GM21526 (cell line): ENCODE measurements around the gene FAM151B.
A peak's percentile ranks its signal among the peaks of the same experiment; 100 is the strongest.

Experiments used
- ATAC-seq: cut with Tn5 transposase; IDR thresholded peaks from one replicate; pipeline ENCODE4 v1.9.1; 2021; ENCODE audit warnings: moderate library complexity; ENCODE audit not compliant: unreplicated experiment, low FRiP score

Gene FAM151B

DNA sequence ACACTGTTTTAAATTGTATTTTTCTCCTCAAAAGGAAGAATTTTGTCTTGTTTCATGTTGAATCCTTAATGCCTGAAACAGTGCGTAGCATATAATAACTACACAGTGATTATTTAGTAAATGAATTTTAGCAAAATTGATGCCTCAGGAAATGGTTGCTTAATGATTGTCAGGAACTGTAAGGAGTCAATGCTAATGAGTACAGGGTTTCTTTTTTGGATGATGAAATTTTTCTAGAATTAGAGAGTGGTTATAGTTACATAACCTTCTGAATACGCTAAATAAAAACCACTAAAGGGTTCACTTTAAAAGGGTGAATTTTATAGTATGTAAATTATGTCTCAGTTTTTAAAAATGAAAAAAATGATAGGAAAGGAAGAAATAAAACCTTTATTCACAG is 14.9 kb downstream of the FAM151B start:
- ATAC-seq, result no peak

- ATAC-seq, result no peak
Measured at GRCh38 chr5:80503641-80504040, 15.7 kb downstream of the FAM151B start.

GRCh38 chr5:80504833-80505232 is 16.9 kb downstream of the FAM151B start:
- no peak for ATAC-seq

DNA sequence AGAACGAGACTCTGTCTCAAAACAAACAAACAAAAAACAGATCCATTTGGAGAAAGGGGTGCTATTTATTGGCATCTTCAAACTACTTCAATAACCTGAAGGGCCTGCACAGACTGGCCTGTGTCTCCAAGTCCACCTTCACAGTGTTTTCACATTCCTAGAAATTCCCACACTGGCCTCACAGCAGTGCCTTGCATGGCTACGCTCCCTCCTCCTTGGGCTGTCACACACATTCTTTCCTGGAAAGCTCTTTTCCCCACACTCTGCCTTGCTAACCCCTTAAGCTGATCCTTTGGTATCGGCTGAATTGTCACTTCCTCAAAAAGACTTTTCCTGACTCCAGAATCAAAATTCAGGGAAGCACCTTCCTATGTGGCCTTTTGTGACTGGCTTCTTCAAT is 19.8 kb downstream of the FAM151B start:
- ATAC-seq, result no peak

DNA sequence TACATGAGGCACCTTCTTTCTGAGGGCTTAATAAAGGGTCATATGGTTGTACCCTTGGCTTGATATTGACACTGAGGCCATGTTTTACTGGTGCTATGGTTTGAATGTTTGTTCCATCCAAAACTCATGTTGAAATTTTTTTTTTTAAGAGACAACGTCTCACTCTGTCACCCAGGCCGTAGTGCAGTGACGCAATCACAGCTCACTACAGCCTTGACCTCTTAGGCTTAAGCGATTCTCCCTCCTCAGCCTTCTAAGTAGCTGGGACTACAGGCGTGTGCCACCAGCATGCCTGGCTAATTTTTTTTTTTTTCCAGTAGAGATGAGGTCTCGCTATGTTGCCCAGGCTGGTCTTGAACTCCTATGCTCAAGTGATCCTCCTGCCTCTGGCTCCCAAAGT is 20.9 kb downstream of the FAM151B start:
- no peak for ATAC-seq

DNA sequence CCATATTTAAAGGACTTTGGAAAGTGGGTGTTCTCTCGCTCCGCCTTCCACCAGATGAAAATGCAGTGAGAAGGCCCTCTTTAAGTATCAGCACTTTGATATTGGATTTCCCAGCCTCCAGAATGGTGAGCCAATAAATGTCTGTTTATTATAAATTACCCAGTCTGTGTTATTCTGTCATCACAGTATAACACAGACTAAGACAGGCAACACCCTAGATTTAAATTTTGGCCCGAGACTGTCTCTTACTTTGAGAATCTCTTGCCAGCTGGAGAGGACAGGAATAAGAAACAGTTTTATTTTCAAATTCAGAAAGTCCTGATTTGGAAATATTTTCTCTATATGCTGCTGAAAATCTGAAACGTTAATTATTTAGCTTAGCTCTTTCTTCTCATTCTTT is 21.5 kb downstream of the FAM151B start:
- no peak for ATAC-seq

GRCh38 chr5:80516826-80517225 is 28.9 kb downstream of the FAM151B start:
- no peak for ATAC-seq

DNA sequence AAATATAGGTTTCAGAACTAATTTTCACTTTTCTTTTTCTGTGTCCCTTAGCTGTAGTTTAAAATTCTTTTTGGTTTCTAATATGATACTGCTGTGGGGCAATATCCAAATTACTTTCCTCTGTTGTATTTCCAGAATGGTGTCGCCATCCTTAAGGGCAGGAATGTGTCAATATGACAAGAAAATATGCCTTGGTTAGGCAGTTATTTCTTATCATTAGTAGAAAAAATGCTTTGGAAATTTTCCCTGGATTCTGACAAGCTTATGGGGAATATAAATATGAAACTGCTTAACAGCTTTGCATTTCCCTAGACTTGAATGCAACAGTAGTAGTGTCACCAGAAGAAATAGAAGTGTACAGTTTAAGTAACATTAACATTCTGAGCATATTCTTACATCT is 52.8 kb downstream of the FAM151B start:
- no peak for ATAC-seq

DNA sequence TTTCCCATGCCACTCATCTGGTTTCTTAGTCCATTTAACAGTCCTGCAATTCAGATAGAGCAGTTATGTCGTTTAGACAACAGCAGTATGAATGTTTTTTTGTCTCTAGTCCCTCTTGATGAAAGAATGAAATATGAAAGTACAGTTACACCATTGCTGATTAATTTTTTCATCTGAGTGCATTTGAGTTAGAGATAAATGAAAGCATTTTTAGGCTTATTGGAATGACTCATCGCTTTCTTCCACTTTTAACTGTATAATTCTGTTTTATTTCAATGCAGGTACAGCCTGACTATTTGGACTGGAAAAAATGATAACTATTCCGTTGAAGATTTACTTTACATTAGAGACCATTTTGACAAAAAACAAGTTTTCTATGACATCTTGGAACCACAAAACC is 53.5 kb downstream of the FAM151B start:
- no peak for ATAC-seq

DNA sequence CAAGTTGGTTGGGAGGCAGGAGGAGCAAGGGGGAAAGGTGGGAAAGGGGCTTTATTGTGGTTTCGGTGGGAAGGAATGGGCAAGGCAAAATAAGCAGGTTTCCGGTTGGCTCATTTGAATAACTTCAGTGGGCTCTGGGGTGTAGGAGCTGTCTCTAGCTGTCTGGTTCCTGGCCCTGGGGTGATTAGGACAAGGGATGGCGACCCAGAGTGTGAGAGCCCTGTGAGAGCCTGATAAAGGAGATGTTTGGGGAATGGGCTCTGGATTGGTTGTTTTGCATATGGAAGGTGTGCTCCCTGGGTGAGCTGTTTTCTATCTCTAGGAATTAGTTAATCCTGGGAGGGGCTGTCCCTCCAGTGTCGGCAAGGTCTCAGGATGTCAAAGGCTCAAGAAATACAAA is 66.7 kb downstream of the FAM151B start:
- no peak for ATAC-seq

DNA sequence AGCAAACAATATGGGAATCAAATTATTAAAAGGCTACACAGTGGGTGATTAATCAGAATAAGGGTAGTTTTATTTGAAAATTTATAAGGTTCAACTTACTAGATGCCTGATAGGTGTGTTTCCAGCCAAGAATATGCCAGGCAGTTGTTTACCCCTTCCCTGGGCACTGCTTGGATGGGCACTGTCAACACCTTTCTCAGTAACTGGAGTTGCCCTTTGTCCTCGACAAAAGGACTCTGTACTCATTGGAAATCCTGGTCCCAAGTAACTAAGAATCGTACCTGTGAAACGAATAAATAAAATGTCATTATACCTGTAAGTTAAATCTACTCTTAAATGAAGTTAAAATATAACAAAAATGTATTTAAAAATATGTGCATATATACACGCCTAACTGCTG is 67.2 kb downstream of the FAM151B start:
- no peak for ATAC-seq

DNA sequence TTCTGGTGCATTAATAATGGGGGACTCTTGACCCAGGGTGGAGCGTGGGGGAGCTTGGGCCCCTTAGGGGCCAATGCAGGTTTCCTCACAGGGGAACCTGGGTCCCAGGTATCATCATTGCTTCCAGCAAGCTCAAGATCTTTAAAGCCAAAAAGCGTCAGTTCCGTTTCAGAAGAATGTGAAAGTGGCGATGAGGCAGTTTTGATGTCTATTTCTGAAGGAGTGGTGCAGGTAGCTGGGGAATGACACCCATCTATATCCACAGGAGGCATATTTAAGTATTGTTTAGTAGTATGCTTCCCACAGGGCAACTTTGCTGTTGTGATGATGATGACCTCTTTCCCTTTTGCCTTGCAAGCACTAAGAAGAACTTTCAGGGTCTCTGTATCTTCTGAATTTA is 71.3 kb downstream of the FAM151B start:
- ATAC-seq, result no peak

GRCh38 chr5:80565330-80565729 is 77.4 kb downstream of the FAM151B start:
- no peak for ATAC-seq

DNA sequence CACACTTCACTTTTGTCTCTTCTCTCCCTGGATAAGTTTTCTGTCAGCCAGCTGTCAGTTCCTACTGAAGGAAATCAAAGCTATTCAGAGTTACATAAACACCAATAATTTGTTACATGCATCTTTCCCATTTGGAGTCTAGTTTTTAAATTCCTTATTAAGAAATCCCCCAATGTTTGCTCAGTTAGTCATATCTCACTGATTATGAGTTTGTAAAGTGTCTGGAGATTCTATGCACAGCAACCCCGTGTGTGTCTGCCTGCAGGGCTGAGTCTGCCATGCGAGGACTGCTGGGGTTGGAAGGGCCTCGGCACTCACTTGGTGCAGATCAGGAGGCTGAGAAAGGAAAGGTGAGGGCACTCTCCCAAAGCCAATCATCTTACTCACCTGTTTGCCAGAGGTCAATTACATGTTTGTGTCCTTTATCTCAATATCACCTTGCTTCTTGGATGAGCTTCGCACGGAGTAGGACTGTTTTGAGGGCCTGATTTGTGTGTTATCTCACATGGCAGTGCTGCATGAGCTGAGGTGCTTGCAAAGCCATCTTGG is 78.9 kb downstream of the FAM151B start:
- no peak for ATAC-seq

DNA sequence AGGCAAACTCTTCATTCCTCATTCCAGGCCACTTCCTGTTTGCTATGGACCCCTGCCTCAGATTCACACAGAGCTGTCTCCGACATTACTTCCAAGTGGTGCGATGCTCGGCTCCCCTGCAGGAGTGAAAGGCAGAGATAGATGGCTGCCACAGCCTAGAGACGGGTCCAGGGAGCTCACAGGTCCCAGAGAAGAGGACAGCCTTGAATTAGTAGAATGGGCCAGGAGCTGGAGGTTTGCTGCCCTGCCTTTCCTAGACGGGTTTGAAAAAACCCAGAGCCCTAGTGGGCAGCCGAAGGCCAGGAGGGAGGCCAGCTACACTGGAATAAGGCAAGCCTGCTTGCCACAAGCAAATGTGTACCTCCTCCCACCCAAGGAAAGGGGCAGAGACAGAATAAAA is 80.4 kb downstream of the FAM151B start:
- no peak for ATAC-seq

- no peak for ATAC-seq
Measured at GRCh38 chr5:80569086-80569960, 81.4 kb downstream of the FAM151B start.

- ATAC-seq, result peak; percentile 55
Measured at GRCh38 chr5:80569961-80570786, 82.3 kb downstream of the FAM151B start, which contains the start of gene ANKRD34B. Gene ANKRD34B, minus strand, starts transcription at chr5:80570280. Its CDS starts 10,261 bp downstream, at chr5:80560019.

- no peak for ATAC-seq
Measured at GRCh38 chr5:80573062-80573461, 85.2 kb downstream of the FAM151B start.

DNA sequence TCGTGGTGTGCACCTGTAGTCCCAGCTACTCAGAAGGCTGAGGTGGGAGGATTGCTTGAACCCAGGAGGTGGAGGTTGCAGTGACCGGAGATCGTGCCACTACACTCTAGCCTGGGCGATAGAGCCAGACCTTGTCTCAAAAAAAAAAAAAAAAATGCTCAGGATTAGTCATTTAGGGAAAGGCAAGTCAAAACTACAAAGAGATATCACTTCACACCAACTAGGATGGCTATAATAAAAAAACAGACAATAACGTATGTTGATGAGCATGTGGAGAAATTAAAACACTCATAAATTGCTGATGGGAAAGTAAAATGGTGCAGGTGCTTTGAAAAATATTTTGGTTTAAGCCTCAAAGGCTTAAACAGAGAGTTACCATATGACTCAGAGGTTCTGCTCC is 88.5 kb downstream of the FAM151B start:
- ATAC-seq, result no peak

DNA sequence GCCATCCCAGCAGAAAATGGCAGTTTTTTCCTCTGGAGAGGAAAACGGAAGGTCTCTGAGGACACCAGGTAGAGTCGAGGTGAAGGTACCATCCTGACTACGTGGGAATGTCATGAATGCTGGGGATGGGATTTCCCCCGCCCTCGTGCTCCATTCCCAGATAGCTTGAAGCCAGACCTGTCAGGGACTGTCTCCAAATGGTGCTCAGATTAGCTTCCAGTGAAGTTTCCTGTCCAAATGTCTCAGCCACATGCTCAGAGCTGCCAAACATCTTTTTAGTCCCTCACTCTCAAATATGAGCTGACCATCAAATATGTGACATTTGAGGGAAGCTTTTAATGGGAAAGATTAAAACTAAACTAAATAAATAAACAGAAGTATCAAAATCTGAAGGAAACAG is 89.8 kb downstream of the FAM151B start:
- no peak for ATAC-seq

DNA sequence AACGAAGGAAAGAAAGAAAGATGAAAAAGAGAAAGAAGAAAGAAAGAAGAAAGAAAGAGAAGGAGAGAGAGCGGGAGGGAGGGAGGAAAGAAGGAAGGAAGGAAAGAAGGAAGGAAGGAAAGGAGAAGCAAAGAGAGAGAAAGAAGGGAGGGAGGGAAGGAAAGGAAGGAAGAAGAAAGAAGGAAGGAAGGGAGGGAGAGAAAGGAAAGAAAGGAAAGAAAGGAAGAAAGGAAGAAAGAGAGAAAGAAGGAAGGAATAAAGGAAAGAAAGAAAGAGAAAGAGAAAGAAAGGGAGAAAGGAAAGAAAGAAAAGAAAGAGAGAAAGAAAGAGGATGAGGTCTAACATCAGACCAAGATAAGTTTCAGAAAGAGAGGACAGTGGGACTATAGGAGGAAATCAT is 91.2 kb downstream of the FAM151B start:
- ATAC-seq, result no peak
